CD4-positive, alpha-beta T cell treated with Interleukin-17A for 4 hours (primary cell): Measurements from ENCODE around the gene OTOA.
A peak's percentile ranks its signal among the peaks of the same experiment; 100 is the strongest.
"Not testable (repeated sequence)": the region's sequence is repeated elsewhere in the genome, so short reads cannot be mapped to it uniquely, and the experiment has no call there.

ENCODE experiments used
- DNase-seq: peaks from one replicate; pipeline ENCODE4 v3.0.0-alpha.2; 2020; ENCODE audit warnings: mixed read lengths

Gene OTOA

GRCh38 chr16:21642861-21643260 lies 20.9 kb upstream of the OTOA start:
- no peak for DNase-seq

- DNase-seq = no peak
These were observed 20.0 kb upstream of the OTOA start for GRCh38 chr16:21643785-21644184.

- no peak for DNase-seq
These were observed 19.1 kb upstream of the OTOA start for GRCh38 chr16:21644674-21645073.

- peak; percentile 58 for DNase-seq
These were observed 18.5 kb upstream of the OTOA start for GRCh38 chr16:21645261-21645721.

GRCh38 chr16:21646091-21646490 lies 17.7 kb upstream of the OTOA start:
- DNase-seq = no peak

- peak; percentile 83 for DNase-seq
These were observed 16.8 kb upstream of the OTOA start for GRCh38 chr16:21646721-21647561.

GRCh38 chr16:21647562-21648164 lies 16.1 kb upstream of the OTOA start:
- no peak for DNase-seq

GRCh38 chr16:21649826-21650406 lies 13.9 kb upstream of the OTOA start:
- DNase-seq = not testable (repeated sequence)

- DNase-seq = no peak
These were observed 13.2 kb upstream of the OTOA start for GRCh38 chr16:21650521-21650920.

- DNase-seq = no peak
These were observed 12.3 kb upstream of the OTOA start for GRCh38 chr16:21651515-21651914.

- DNase-seq = no peak
These were observed 11.3 kb upstream of the OTOA start, which contains the start of gene IGSF6 for GRCh38 chr16:21652453-21652852. Gene IGSF6 (minus strand): TSS chr16:21652608. CDS start chr16:21652598, 10 bp downstream.

GRCh38 chr16:21653571-21653970 lies 10.2 kb upstream of the OTOA start:
- no peak for DNase-seq

- no peak for DNase-seq
These were observed 9.3 kb upstream of the OTOA start for GRCh38 chr16:21654466-21654865.

GRCh38 chr16:21654881-21655280 lies 8.9 kb upstream of the OTOA start:
- no peak for DNase-seq

GRCh38 chr16:21656795-21657768 lies 6.7 kb upstream of the OTOA start:
- DNase-seq = peak; percentile 65

GRCh38 chr16:21659124-21659523 lies 4.6 kb upstream of the OTOA start:
- no peak for DNase-seq

GRCh38 chr16:21664801-21665492 lies 1.2 kb downstream of the OTOA start:
- no peak for DNase-seq

- DNase-seq = no peak
These were observed 3.0 kb downstream of the OTOA start for GRCh38 chr16:21666772-21667171.

- no peak for DNase-seq
These were observed 3.8 kb downstream of the OTOA start for GRCh38 chr16:21667575-21667974.

- DNase-seq = no peak
These were observed 9.7 kb downstream of the OTOA start for GRCh38 chr16:21673469-21673868.

- DNase-seq = not testable (repeated sequence)
These were observed 10.7 kb downstream of the OTOA start for GRCh38 chr16:21674456-21674855.

- not testable (repeated sequence) for DNase-seq
These were observed 16.9 kb downstream of the OTOA start for GRCh38 chr16:21680714-21681113.
